Mesothelial cell of epicardium (in vitro differentiated cells): ENCODE results near the gene SLC1A4. TPM values are rescaled to one million over a fixed set of nuclear protein-coding genes. Genes with fewer than 3 reads are reported as not detected.

Source experiments
- DNase-seq, 2 experiments: peaks; one replicate each; pipeline ENCODE4 v3.0.0; 2021; ENCODE audit warnings: low spot score in 2 of 2; ENCODE audit not compliant: unreplicated experiment in 2 of 2
- H3K27ac Mint-ChIP-seq: 2 replicates; pipeline ENCODE4 v1.8.0; 2021; ENCODE audit warnings: mixed read lengths
- H3K27me3 Mint-ChIP-seq: 2 replicates; pipeline ENCODE4 v1.8.0; 2021; ENCODE audit warnings: low read depth, mixed read lengths
- H3K36me3 Mint-ChIP-seq: 2 replicates; pipeline ENCODE4 v1.8.0; 2021; ENCODE audit warnings: mixed read lengths
- H3K4me1 Mint-ChIP-seq: 2 replicates; pipeline ENCODE4 v1.8.0; 2021; ENCODE audit warnings: mixed read lengths
- H3K4me3 Mint-ChIP-seq: 2 replicates; pipeline ENCODE4 v1.8.0; 2021; ENCODE audit warnings: mild to moderate bottlenecking, moderate library complexity, mixed read lengths
- H3K9me3 Mint-ChIP-seq: 2 replicates; pipeline ENCODE4 v1.8.0; 2021; ENCODE audit warnings: mixed read lengths
- CTCF ChIP-seq: fragments of 200-600 bp; sonication (generic); IDR thresholded peaks from one replicate; pipeline ENCODE4 v1.5.0; 2021; ENCODE audit warnings: antibody characterized with exemption; ENCODE audit not compliant: unreplicated experiment
- total RNA-seq: library from RNA; stranded (reverse); gene quantifications from 3 replicates; pipeline ENCODE4 v1.2.1, GENCODE V29; 2021

Gene SLC1A4
- total RNA-seq, 1 donor from 2014 or later: 5.3 TPM

- TF ChIP-seq CTCF: no peak
- Mint-ChIP-seq H3K4me3 (no peak overlapping the region), H3K27me3 (no peaks in the 10 kb centered on the region), H3K4me1 (peaks cover 23% of the 10 kb centered on the region), H3K9me3 (no peaks in the 10 kb centered on the region), H3K27ac (no peak overlapping the region), H3K36me3 (peaks cover 13% of the 10 kb centered on the region)
- DNase-seq: no peak
These were observed 83.2 kb downstream of the SLC1A4 start for GRCh38 chr2:65072181-65072970.

Other genes starting within 250 kb of the SLC1A4 start
- 22.2 to 23.0 TPM (median 22.4 TPM) in 3 replicates for gene CEP68, start 67.0 kb downstream of the SLC1A4 start, total RNA-seq
- 126 to 128 TPM (median 128 TPM) in 3 replicates for gene RAB1A, start 140.7 kb downstream of the SLC1A4 start, total RNA-seq
- 166 to 171 TPM (median 169 TPM) in 3 replicates for gene ACTR2, start 238.4 kb downstream of the SLC1A4 start, total RNA-seq